HG03571 (cell line): ENCODE measurements around the gene PDE3B.
"Not testable (repeated sequence)": the region's sequence is repeated elsewhere in the genome, so short reads cannot be mapped to it uniquely, and the experiment has no call there.

Source experiments
- ATAC-seq: cut with Tn5 transposase; IDR thresholded peaks from one replicate; pipeline ENCODE4 v1.9.1; 2021; ENCODE audit not compliant: unreplicated experiment

Gene PDE3B

GRCh38 chr11:14641801-14642200 is 1.8 kb upstream of the PDE3B start:
- ATAC-seq: no peak

- ATAC-seq: no peak
Observed at GRCh38 chr11:14642453-14642852, 1.2 kb upstream of the PDE3B start.

GRCh38 chr11:14642873-14643696 is 519 bp upstream of the PDE3B start:
- no peak for ATAC-seq

GRCh38 chr11:14644226-14645014 is 816 bp downstream of the PDE3B start:
- ATAC-seq: peak; percentile 63

- no peak for ATAC-seq
Observed at GRCh38 chr11:14645015-14645912, 1.7 kb downstream of the PDE3B start.

GRCh38 chr11:14645985-14646900 is 2.6 kb downstream of the PDE3B start:
- ATAC-seq: no peak

GRCh38 chr11:14650064-14650463 is 6.5 kb downstream of the PDE3B start:
- ATAC-seq: no peak

- no peak for ATAC-seq
Observed at GRCh38 chr11:14653090-14653489, 9.5 kb downstream of the PDE3B start.

- ATAC-seq: no peak
Observed at GRCh38 chr11:14655435-14655834, 11.8 kb downstream of the PDE3B start.

- ATAC-seq: no peak
Observed at GRCh38 chr11:14656536-14657457, 13.2 kb downstream of the PDE3B start.

- ATAC-seq: no peak
Observed at GRCh38 chr11:14657841-14658240, 14.2 kb downstream of the PDE3B start.

- not testable (repeated sequence) for ATAC-seq
Observed at GRCh38 chr11:14664926-14665325, 21.3 kb downstream of the PDE3B start.

- not testable (repeated sequence) for ATAC-seq
Observed at GRCh38 chr11:14667329-14667728, 23.7 kb downstream of the PDE3B start.

GRCh38 chr11:14668731-14669301 is 25.2 kb downstream of the PDE3B start:
- ATAC-seq: no peak

GRCh38 chr11:14669499-14669898 is 25.9 kb downstream of the PDE3B start:
- ATAC-seq: no peak

GRCh38 chr11:14669958-14670357 is 26.4 kb downstream of the PDE3B start:
- ATAC-seq: no peak

GRCh38 chr11:14672635-14673034 is 29.0 kb downstream of the PDE3B start:
- no peak for ATAC-seq

GRCh38 chr11:14673421-14673820 is 29.8 kb downstream of the PDE3B start:
- no peak for ATAC-seq
